Activated CD8-positive, alpha-beta memory T cell treated with anti-CD3 and anti-CD28 coated beads for 4 hours (primary cell): Measurements from ENCODE around the gene MERTK.
"Not testable (repeated sequence)": the region's sequence is repeated elsewhere in the genome, so short reads cannot be mapped to it uniquely, and the experiment has no call there.

Experiments used
- DNase-seq, 2 donors: peaks; one replicate each; pipeline ENCODE4 v3.0.0-alpha.2; 2020; ENCODE audit warnings: low read depth in 2 of 2

The MERTK gene

DNA sequence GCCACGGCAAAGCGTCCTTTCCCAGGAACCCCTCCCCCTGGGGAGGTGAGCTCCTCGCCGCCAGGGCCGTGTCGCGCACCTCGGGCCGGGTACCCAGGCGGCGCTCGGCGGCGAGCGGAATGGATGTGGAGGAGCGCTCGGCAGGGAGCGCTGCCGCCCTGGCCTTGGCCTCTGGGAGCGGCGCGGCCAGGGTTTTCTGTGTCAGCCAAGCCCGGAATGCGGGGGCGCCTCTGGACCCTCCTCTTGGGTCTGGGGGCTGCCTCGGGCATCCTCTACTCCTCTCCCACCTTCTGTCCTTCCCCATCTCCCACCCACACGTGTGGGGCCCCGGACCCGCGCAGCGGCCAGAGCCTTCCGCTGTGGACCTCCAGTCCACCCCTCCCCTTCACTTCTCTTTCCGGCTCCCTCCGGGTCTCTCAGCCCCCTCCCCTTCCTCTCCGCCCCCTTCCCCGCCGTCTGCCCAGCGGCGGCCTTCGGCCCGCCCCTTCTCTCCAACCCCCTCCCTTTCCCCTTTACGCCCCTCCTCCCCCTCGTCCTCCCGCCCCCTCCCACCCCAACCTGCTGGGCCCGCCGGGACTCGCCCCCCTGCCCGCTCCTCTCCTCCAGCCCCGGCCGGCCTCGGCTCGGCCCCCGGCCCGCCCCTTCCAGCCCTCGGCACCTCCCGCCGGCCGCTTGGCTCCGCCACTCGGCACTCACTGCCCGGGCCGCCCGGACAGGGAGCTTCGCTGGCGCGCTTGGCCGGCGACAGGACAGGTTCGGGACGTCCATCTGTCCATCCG, at the start of gene MERTK:
TSS of gene MERTK (plus strand) at position 684 of the 779 bp plus-strand sequence. CDS start 129 bp downstream, outside the sequence.
- no peak for DNase-seq

DNA sequence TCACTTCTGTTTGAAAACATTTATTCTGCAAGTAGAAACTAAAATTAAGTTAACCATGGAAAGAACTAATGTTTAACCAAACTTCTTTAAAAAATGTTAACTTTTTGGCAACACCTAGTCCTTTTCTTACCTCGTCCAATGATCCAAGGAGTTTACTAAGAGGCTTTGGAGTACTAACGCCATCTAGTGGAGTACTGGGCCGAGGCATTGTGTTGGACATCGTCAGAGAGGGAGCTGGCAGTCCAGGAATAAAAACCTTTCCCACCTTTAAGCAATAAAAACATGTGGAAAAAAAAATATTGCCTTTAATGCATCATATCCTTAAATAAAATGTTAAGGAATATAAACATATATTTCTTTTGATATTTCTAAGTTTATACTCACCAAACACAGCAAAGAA, 47.8 kb upstream of the MERTK start:
- not testable (repeated sequence) for DNase-seq

DNA sequence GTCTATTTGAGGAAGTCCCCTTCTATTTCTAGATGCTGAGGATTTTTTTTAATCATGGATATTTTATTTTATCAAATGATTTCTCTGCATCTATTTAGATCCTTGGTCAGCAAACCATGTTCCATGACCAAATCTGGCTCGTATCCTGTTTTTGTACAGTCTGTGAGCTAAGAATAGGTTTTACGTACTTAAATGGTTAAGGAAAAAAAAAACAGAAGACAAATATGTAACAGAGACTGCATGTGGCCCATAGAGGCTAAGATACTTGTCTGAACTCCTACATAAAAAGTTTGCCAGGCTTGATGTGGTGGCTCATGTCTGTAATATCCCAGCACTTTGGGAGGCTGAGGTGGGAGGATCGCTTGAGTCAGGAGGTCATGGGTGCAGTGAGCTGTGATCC, 45.9 kb upstream of the MERTK start:
- not testable (repeated sequence) for DNase-seq

DNA sequence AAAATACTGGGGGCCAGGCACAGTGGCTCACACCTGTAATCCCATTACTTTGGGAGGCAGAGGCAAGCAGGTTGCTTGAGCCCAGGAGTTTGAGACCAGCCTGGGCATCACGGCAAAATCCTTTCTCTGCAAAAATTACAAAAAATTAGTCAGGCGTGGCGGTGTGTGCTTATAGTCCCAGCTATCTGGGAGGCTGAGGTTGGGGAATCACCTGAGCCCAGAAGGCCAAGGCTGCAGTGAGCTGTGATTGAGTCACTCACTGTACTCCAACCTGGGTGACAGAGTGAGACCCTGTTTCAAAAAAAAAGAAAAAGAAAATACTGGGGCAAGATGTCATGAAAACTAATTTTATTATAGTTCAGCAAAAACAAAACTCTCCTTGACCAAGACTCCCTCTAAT, 38.4 kb upstream of the MERTK start:
- not testable (repeated sequence) for DNase-seq

DNA sequence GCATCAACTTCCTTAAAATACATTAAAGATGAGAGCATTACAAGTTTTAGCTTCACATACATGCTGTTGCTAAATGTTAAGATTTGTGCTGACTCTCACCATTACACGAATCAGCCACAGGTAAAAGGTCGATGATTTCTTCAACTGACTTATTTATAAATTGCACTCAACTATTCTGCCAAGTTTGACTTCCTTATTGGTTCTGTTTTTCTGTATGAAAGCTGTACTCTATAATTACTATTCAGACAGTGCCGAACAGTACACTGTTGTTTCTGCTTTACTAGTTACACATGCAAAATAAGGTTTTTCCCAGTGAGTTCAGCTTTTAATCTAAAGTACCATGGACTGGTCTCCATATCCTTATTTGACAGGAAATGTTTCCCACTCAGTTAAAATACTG, 33.3 kb upstream of the MERTK start:
- DNase-seq, result not testable (repeated sequence)

DNA sequence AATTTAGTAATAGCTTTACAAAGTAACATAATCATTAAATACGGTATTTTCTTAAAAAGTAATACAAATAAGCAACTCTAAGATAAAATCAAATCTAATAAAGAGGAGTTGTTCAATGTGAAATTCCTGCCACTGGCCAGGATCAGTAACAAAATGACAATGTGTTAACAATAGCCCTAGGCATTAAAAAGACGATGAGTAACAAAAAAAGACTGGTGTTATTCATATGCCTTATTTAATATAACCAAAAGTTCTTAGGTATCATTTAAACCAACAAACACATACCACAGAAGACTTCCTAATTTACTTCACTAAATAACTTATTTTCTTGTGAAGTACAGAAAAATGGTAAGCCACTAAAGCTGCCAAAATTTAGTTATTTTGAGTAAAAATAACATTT, 25.6 kb upstream of the MERTK start:
- not testable (repeated sequence) for DNase-seq

DNA sequence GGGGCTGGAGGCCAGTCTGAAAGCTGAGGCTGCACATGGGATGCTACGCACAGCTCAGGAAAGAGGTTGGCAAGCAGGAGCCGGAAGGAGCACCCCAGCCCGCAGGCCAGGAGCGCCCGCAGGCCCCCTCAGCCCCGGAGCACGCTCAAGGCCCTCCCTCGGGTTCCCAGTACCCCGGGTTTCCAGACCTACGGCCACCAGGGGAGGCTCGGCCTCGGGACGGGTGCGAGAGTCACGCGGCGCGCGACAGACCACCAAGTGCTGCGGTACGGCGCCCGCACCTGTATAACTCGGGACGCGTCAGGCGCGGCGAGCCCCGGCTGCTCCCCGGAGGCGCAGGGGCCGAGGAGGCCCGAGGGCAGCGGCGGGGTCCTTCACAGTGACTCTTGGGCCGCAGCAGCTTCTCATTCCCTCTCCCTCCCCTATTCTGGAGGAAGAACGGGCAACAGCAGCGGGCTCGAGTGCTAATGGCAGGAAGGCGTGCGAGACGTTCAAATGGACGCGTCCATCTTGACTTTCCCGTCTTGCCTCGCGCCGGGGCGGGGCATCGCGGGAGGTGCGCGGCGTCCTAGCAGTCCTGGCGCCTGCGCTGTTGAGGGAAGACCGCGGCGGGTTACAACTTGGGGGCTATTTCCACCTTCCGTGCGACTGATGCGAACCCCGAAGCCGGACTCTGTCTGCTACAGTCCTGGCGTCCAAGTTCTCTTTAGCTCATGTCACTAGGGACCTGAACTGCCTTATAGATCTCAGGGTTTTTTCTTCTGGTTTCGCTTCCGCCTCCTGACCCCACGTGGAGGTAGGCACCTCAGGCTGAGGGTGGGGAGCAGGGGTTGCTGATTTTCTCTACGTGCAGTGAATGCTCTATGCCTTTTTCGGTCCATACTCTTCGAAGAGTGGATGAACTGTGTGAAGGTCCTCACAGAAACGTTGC, 14.5 kb upstream of the MERTK start, which contains the start of gene ANAPC1:
TSS of gene ANAPC1 (minus strand) at position 533 of the 931 bp plus-strand sequence. CDS start 3,368 bp downstream, outside the sequence.
- DNase-seq, result peak; percentile 66 to 78

DNA sequence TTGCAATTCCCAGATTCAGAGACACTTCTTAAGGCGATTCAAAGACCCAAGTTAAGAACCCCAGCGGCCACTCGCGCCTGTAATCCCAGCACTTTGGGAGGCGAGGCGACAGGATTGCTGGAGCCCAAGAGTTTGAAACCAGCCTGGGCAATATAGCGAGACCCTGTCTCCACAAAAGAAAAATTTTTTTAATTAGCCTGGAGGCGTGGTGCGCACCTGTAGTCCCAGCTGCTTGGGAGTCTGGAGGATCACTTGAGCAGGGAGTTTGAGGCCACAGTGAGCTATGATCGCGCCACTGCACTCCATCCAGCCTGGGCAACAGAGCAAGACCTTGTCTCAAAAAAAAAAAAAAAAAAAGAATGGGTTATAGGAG, 13.8 kb upstream of the MERTK start:
- no peak for DNase-seq

DNA sequence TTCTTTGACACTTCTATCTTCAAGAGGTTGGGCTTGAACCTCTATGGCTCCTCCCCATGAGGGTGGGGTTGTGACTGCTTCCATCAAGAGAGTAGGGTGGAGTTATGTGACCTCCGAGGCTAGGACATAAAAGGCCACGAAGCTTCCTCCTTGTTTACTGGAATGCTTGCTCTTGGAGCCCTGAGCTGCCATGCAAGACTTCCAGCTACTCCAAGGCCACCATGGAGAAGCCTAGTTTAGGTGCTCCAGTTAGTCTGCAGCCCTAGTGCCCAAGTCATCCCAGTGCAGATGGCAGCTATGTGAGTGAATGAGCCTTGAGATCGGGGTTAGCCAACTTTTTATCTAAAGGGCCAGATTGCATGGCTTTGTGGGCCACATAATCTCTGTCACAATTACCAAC, 2.4 kb upstream of the MERTK start:
- DNase-seq, result no peak

DNA sequence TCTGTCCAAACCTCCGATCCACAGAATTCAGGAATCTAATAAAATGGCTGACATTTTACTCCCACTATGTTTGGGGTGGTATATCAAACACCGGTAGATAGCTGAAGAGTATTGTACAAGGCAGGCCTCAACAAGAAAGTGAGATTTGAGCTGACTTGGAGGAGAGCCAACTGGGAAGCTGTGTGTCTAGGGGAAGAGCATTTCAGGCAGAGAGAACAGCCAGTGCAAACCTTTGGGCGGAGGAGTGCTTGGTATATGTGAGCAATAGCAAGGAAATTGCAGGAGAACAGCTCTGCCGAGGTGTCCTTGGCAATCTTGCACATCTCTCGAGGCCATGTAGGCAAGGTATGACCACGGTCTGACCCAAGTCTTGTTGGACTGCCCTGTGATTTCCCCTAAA, 1.8 kb upstream of the MERTK start:
- DNase-seq, result no peak

DNA sequence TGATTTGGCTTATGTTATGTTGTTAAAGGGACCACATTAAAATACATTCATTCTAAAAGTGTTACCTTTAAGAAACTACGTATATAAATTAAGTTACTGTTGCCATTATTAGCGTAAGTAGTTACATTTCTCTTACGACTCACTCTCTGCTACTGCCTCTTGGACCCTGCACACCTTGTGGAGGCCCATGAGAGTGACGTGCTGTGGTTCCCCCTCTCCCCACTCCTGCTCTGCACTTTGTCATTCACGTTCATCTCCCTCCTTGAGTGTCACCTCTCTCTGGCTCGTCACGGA, 830 bp upstream of the MERTK start:
- DNase-seq, result no peak

DNA sequence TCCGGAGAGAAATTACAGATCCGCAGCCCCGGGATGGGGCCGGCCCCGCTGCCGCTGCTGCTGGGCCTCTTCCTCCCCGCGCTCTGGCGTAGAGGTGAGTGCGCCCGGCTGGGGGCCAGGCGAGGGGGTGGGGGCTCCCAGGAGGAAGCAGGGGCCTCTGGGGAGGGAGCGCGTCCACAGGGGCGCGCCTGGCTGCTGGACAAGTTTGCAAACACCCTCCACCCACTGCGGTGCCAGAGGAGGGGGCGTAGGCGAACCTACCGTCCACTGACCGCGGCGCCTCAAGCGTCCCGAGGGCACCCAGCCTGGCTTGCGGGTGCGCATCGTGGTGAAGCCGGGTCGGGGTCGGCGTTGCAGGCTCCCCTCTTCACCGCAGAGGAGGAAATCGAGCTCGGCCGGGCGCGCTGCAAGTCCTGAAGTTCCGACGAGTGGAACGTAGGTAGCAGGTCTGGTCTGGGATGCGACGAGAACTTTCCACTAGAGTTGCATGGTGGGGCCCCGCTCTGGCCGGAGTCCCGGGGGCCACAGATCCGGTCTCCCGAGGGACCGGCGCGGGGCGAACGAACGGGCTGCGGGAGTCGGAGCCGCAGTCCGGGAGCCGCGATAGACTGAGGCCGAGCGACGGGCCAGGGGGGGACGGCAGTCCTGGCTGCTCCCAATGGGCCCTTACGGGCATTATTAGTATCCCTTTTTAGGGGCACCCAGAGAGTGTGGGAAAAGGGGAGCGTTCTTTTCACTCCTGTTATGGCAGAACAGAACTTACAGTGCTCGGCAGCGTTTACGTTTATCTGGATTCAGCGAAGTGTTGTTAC, 502 bp downstream of the MERTK start:
- no peak for DNase-seq

DNA sequence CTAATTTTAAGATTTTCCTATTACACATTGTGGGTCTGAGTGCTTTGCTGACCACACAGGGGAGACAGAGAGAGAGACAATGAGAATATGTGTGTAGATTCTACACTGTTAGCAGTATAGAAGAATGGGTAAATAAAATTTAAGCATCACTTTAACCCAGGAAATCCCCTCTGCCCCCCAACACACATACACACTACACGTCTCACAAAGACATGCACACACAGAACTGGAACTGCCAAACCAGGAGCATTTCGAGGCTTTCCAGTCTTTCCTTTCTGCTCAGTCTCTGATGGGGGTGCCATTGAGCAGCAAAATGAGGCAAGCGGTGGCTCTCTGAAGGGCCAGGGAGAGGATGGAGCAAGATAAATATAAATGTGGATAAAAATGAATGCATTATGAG, 2.5 kb downstream of the MERTK start:
- no peak for DNase-seq

DNA sequence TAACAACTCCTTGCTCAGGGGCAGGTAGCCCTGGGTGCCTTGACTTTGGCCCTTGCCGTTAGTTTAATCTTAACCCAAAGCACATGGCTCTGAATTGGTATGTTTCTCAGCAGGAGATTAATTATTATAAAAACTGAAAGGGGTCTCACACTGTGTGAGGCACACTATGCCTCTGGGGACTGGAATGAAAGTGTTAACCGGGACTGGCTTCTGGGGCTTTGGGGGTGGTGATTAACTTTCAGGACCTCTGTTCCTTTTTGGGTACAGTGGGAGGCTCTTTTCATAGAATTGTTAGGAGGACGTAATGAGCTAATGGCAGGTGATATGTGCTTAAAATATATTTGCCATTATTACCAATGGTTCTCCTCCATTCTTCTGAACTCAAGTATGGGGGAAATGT, 5.1 kb downstream of the MERTK start:
- DNase-seq, result no peak

DNA sequence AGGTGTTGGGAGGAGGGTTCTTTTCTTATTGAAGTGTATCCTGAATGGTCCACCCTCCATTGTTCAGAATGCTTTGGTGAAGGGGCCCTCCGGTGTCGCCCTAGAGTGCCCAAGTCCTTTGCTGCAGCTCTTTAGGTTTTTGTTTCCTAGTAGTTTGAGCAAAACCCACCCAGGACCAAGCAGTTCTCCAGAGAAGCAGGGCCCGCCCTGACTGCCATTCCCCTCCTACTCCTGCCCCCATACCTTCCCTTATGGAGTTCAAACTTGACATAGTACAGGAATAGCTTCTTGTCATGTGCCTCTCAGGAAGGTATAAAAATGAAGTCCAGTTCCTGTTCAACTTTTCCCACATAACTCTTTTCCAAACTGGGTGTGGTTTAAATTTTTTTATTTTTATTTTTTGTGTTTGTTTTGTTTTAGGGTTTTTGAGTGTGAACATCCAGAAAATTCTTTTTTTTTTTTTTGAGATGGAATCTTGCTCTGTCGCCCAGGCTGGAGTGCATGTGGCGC, 5.6 kb downstream of the MERTK start:
- no peak for DNase-seq

DNA sequence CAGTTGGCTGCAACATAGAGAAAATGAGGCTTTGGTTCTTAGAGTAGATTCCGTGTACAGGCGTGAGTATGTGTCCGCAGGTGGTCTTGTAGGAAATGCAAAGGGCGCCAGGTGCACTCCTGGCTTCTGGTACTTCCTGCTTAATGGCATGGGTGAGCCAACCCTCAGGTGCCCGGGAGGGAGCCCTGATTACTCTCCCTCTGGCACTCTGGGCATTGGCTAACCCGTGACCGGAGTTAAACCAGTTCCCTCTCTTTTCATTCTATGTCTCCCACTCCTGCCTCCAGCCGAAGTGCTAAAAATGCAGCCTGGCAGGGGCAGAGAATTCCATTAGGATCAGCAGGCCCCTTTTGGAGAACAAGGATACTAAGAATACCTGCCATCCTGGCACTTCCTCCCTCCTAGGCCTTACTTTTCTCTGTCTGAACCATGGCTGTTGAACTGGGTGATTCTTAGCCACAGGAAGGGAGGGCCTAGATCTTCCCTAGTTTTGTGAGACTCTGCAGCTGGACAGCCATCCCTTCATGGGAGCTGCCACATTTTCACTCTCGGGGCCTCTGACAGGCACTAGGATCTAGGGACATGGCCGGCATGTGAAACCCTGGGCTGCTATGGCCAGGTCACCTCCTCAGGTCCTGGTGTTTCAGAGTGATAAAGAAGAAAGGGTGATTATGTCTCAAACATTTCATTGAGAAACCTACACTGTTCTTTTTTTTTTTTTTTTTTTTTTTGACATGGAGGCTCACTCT, 6.5 kb downstream of the MERTK start:
- DNase-seq, result no peak

DNA sequence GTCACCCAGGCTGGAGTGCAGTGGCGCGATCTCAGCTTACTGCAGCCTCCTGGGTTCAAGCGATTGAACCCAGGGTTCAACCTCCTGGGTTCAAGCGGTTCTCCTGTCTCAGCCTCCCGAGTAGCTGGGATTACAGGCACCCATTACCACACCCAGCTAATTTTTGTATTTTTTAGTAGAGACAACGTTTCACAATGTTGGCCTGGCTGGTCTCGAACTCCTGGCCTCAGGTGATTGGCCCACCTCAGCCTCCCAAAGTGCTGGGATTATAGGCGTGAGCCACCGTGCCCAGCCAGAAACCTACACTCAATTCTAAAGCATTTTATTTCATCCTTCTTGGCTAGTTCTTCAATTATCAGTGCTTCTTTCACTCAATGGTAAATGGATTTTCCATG, 7.1 kb downstream of the MERTK start:
- not testable (repeated sequence) for DNase-seq

DNA sequence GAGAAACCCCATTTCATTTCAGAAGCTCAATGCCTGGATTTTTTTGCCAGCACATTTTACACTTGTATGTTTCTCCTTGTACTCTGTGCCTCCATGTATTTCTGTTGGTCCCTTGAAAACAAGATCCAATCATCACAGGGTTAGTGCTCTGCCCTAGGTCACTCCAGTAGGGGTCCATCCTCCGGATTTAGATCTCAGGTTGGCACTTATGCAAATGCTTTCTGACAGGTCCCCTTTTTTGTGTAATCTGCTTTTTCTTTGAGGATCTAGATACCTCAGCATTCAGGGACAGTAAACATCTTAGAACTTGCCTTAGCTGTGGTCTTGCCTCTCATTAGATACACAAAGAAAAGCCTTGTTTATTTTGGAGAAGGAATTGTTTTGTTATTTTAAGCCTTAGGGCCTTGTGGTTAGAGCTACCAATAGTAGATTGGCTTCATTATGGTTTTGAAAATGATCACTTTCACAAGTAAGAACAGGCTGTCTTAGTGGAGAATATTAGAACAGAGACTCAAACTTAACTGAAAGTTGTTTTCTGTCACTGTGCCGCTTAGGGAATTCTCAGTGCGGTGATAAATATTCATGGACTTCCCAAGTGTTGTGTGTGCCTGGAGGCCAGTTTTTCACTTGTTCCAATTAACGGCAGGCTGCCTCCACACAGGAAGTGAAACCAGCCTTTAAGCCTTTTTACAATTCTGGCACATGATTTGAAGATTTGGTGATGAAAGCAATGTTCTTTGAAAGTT, 7.8 kb downstream of the MERTK start:
- no peak for DNase-seq

DNA sequence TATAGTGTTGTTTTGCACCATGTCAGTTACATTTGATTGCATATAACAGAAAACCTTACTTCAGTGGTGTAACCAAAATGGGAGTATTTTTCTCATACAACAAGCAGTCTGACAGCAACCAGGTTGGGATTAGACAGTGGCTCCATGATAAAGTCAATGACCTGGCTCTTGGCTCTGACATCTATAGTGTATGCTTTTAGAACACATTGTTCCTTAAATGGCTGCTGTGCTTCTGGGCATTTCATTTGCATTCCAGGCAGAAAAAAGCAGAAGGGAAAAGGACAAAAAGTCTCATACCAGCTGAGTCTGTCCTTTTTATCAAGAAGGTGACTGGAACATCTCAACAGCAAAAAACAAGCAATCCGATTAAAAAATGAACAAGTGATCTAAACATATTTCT, 10.2 kb downstream of the MERTK start:
- DNase-seq, result no peak

DNA sequence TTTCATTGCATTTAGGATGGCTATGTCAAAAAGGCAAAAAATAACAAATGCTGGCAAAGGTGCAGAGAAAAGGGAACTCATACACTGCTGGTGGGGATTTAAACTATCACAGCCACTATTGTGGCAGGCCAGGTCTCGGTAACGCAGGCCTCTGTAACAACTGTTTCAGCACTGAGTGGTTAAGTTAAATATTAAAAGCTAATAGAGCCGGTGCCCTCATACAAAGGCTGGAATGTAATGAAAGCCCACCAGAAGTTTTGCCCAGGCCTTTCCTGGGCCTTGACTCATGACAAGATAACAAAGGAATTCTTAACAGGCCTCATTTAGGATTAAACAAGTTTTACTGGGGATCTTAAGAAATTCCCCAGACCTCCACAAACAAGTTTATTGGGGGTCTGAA, 10.7 kb downstream of the MERTK start:
- no peak for DNase-seq
